Globus pallidus (tissue), 1 donor: ENCODE results near the gene RAI1.
"Not testable (repeated sequence)": the region's sequence is repeated elsewhere in the genome, so short reads cannot be mapped to it uniquely, and the experiment has no call there.

Experiments
- DNase-seq: peaks from one replicate; pipeline ENCODE4 v3.0.0-alpha.2; 2015; ENCODE audit warnings: low spot score

RAI1 gene

GRCh38 chr17:17665255-17665654 is 16.0 kb upstream of the RAI1 start:
- no peak for DNase-seq

GRCh38 chr17:17666111-17666714 is 15.0 kb upstream of the RAI1 start:
- no peak for DNase-seq

- DNase-seq, result no peak
These were observed 14.0 kb upstream of the RAI1 start for GRCh38 chr17:17667231-17667630.

- no peak for DNase-seq
These were observed 13.3 kb upstream of the RAI1 start for GRCh38 chr17:17667947-17668346.

- no peak for DNase-seq
These were observed 12.9 kb upstream of the RAI1 start for GRCh38 chr17:17668358-17668757.

GRCh38 chr17:17668775-17669579 is 12.3 kb upstream of the RAI1 start:
- DNase-seq, result no peak

- DNase-seq, result no peak
These were observed 11.6 kb upstream of the RAI1 start for GRCh38 chr17:17669580-17670235.

- no peak for DNase-seq
These were observed 10.5 kb upstream of the RAI1 start for GRCh38 chr17:17670701-17671305.

GRCh38 chr17:17671369-17672129 is 9.7 kb upstream of the RAI1 start:
- DNase-seq, result no peak

- DNase-seq, result no peak
These were observed 8.5 kb upstream of the RAI1 start for GRCh38 chr17:17672453-17673368.

- no peak for DNase-seq
These were observed 5.8 kb upstream of the RAI1 start for GRCh38 chr17:17675416-17675815.

- no peak for DNase-seq
These were observed 5.2 kb upstream of the RAI1 start for GRCh38 chr17:17675925-17676534.

GRCh38 chr17:17676752-17677151 is 4.5 kb upstream of the RAI1 start:
- DNase-seq, result no peak

- DNase-seq, result no peak
These were observed 3.8 kb upstream of the RAI1 start for GRCh38 chr17:17677299-17678040.

- DNase-seq, result not testable (repeated sequence)
These were observed 3.1 kb upstream of the RAI1 start for GRCh38 chr17:17678063-17678699.

GRCh38 chr17:17679243-17679642 is 2.0 kb upstream of the RAI1 start:
- DNase-seq, result no peak

- no peak for DNase-seq
These were observed 1.5 kb upstream of the RAI1 start for GRCh38 chr17:17679748-17680147.

GRCh38 chr17:17680477-17681186 is 626 bp upstream of the RAI1 start:
- DNase-seq, result no peak
